Transverse colon (tissue), 3 donors: ENCODE measurements around the gene HSF2BP.
"Not testable (repeated sequence)": the region's sequence is repeated elsewhere in the genome, so short reads cannot be mapped to it uniquely, and the experiment has no call there.

Source experiments
- POLR2A ChIP-seq: fragments of 450-650 bp; IDR thresholded peaks from one replicate; pipeline ENCODE4 v1.6.1; 2016; ENCODE audit warnings: antibody characterized with exemption, mild to moderate bottlenecking, moderate library complexity
- TF ChIP-seq, protein P1 (sequence below), 5 experiments: fragments of 200-600 bp in 3 of 5; fragments of 450-650 bp in 2 of 5; sonication (generic) in 3 of 5; IDR thresholded peaks; 1 replicate in 2 of 5; 2 replicates in 3 of 5; pipeline ENCODE4 v1.5.1; 2016 to 2017; ENCODE audit warnings: antibody characterized with exemption in 5 of 5, inconsistent platforms in 3 of 5, mild to moderate bottlenecking in 2 of 5, moderate library complexity in 1 of 5

DNA sequence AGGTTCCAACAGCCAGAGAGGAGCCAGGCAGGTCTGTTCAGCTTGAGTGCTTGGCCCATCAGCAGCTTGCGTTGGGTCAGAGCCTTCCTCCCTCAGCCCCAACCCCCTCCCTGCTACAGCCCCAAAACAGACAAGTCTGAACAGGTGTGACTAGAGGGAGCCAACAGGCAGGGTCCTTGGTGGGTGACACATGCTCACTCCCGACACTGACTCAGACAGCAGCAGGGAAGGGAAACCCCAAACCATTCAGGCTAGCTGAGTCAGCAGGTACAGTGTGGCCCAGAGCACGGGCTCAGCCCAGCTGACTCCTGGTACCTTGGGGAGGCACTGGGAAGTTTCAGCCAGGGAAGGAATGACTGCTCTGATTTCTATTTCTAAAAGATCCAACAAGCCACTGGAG is 148.6 kb downstream of the HSF2BP start:
- TF ChIP-seq, protein P1, sequence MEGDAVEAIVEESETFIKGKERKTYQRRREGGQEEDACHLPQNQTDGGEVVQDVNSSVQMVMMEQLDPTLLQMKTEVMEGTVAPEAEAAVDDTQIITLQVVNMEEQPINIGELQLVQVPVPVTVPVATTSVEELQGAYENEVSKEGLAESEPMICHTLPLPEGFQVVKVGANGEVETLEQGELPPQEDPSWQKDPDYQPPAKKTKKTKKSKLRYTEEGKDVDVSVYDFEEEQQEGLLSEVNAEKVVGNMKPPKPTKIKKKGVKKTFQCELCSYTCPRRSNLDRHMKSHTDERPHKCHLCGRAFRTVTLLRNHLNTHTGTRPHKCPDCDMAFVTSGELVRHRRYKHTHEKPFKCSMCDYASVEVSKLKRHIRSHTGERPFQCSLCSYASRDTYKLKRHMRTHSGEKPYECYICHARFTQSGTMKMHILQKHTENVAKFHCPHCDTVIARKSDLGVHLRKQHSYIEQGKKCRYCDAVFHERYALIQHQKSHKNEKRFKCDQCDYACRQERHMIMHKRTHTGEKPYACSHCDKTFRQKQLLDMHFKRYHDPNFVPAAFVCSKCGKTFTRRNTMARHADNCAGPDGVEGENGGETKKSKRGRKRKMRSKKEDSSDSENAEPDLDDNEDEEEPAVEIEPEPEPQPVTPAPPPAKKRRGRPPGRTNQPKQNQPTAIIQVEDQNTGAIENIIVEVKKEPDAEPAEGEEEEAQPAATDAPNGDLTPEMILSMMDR (IDR thresholded peaks at IDR 0.05), result not testable (repeated sequence)
- not testable (repeated sequence) for TF ChIP-seq POLR2A
